Heart left ventricle (tissue), 13 donors: ENCODE data around the gene ROPN1L.

Experiments
- CTCF ChIP-seq, 12 donors: fragments of 200-600 bp; sonication (generic) in 4 of 12; IDR thresholded peaks; one replicate each; pipeline versions ENCODE4 v1.5.0 to v1.8.0; 2018 to 2022; ENCODE audit warnings: antibody characterized with exemption in 12 of 12, mild to moderate bottlenecking in 5 of 12
- POLR2A ChIP-seq, 2 donors: fragments of 450-650 bp; IDR thresholded peaks; one replicate each; pipeline ENCODE4 v1.6.1; 2017; ENCODE audit warnings: antibody characterized with exemption in 2 of 2, mild to moderate bottlenecking in 2 of 2, moderate library complexity in 2 of 2
- donor health status: ischemic (EF 13 %, LVEDD 7.1; RV severe dilation, severe dysfunction).
- donor health status: DM: no; HTN: yes; CAD: no.
- donor health status: DM: no; HTN: no; CAD: no.
- donor health status: ischemic (EF 25% LVEDD 6.9; RV normal size, moderate dysfunction).
- donor health status: ischemic (EF 25% LVEDD 5.7; RV mildly dilated, moderate dysfunction).
- donor health status: ischemic (EF 35%, LVEDD 5.7; RV mildly dilated, moderate dysfunction).
- donor health status: nonischemic (EF 11% LVEDD 7.7; RV severe dilation, severe dysfunction).
- donor health status: DM: yes; HTN: yes; CAD: no.
- donor health status: PGD.
- donor health status: ischemic (EF 29% LVEDD 5.4; RV normal size, mild dysfunction).
- donor health status: nonischemic (EF 23%, LVEDD 6.1; RV moderate dilation, normal function).

- no peak for TF ChIP-seq CTCF (IDR thresholded peaks at IDR 0.05)
- no peak for TF ChIP-seq POLR2A (IDR thresholded peaks at IDR 0.05)
Observed at GRCh38 chr5:10501554-10502075, 59.9 kb downstream of the ROPN1L start.
